K562 treated with DMSO at 1 percent for 12 hours (cell line): ENCODE measurements around the gene MED28. TPM values are rescaled to one million over a fixed set of nuclear protein-coding genes. Genes with fewer than 3 reads are reported as not detected.

Experiments used
- total RNA-seq: library from RNA; unstranded; fragments of 300-600 nt; gene quantifications from 2 replicates; pipeline ENCODE4 v1.2.3, GENCODE V29; 2022; ENCODE audit not compliant: insufficient read depth

The MED28 gene
- total RNA-seq, result 19.2 and 37.6 TPM in 2 replicates

DNA sequence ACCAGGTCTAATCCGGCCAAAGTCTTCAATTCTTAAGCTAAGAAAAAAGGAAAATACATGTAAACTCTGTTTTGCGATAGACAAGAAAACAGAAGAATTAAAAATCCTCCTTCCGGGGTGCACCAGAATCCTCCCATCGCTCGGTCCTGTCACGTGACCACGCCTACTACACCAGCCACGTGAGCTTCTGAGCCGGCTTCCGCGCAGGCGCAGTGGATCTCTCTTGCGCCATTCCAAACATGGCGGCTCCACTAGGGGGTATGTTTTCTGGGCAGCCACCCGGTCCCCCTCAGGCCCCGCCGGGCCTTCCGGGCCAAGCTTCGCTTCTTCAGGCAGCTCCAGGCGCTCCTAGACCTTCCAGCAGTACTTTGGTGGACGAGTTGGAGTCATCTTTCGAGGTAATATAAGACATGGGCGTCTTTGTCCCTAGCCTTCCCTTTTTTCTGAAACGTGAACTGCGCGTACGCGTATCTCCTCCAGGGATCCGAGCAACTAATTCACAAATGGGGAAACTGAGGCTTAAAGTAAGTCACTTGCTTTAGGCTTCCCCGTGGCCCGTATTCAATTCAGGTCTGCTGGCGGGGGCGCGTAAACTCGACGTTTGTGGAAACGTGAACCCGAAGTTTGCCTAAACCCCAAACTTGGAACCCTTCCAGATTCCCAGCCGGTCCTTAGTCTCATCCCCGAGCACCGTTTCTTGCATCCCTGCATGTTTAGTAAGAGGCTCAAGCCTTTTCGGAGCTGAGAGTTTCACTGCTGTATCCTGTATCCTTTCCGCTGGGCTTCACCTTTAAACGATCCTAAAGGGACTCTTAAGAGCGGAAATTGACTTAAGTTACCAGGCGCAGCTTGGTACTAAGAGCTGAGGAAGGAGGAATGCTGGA lies at the start of gene MED28:
MED28 (plus strand) TSS at position 226 of the 884 bp plus-strand sequence; CDS start at position 240, 14 bp downstream.

DNA sequence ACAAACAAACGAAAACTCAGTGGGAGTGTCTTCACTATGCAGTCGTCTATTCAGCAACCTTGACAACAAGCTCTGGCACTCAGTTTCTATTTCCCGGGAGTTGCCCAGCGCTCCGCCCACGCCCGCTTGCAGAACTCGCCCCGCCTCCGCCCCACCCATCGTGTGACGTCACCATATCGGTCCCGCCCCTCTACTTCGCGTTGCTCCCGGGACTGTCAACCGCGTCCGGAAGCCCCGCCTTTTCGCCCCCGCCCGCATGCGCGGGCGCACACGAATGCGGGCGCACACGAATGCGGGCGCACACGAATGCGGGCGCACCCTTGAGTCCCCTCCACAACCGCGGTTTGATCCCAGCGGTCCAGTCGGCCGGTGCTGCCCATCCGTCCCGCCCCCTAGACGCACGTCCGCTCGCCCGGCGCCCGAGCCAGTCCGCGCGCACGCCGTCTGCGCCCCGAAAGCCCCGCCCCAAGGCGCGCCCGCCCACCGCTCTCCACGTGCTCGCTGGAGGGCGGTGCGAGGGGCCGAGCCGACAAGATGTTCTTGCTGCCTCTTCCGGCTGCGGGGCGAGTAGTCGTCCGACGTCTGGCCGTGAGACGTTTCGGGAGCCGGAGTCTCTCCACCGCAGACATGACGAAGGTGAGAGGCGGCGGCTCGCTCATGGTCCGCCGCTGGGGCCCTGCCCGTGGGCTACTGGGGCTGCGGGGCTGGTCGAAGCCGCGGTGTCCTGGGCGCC lies 37.3 kb upstream of the MED28 start, which contains the start of gene LAP3:
LAP3 (plus strand) TSS at position 267 of the 733 bp plus-strand sequence; CDS start at position 535, 268 bp downstream.

Other genes starting within 250 kb of the MED28 start
- gene QDPR, start 102.6 kb upstream of the MED28 start, total RNA-seq, result 24.7 and 26.1 TPM in 2 replicates
- gene CLRN2, start 99.5 kb upstream of the MED28 start, total RNA-seq, result not detected in 2 replicates
- gene LAP3, start 37.4 kb upstream of the MED28 start, total RNA-seq, result 34.2 and 40.3 TPM in 2 replicates
- not detected in 2 replicates for gene FAM184B, start 167.0 kb downstream of the MED28 start, total RNA-seq
- 13.4 and 47.0 TPM in 2 replicates for gene DCAF16, start 196.1 kb downstream of the MED28 start, total RNA-seq
- 20.2 and 53.2 TPM in 2 replicates for gene NCAPG, start 196.3 kb downstream of the MED28 start, total RNA-seq